Activated naive CD8-positive, alpha-beta T cell treated with anti-CD3 and anti-CD28 coated beads, Interleukin-2, amount 50 U/mL, for 24 hours (primary cell): ENCODE data around the gene SMOC1.

Source experiments
- ATAC-seq: fragments of 150-1000 bp; cut with Tn5 transposase; one replicate; pipeline ENCODE4 v1.10.0; 2021
- DNase-seq: peaks from one replicate; pipeline ENCODE4 v3.0.0; 2021
- H3K27ac Mint-ChIP-seq: one replicate; pipeline ENCODE4 v1.8.0; 2021; ENCODE audit warnings: mild to moderate bottlenecking, mixed read lengths
- H3K27me3 Mint-ChIP-seq: one replicate; pipeline ENCODE4 v1.8.0; 2021; ENCODE audit warnings: mixed read lengths
- H3K36me3 Mint-ChIP-seq: one replicate; pipeline ENCODE4 v1.8.0; 2021; ENCODE audit warnings: low read depth, mixed read lengths
- H3K4me1 Mint-ChIP-seq: one replicate; pipeline ENCODE4 v1.8.0; 2021; ENCODE audit warnings: mixed read lengths
- H3K4me3 Mint-ChIP-seq: one replicate; pipeline ENCODE4 v1.8.0; 2021; ENCODE audit warnings: mild to moderate bottlenecking, moderate library complexity, mixed read lengths
- H3K9me3 Mint-ChIP-seq: one replicate; pipeline ENCODE4 v1.8.0; 2021; ENCODE audit warnings: mixed read lengths

The SMOC1 gene

GRCh38 chr14:69986336-69986735, 107.1 kb downstream of the SMOC1 start:
- Mint-ChIP-seq H3K4me3 (no peak overlapping the region), H3K4me1 (no peaks in the 10 kb centered on the region), H3K27me3 (peaks cover 5% of the 10 kb centered on the region), H3K9me3 (no peaks in the 10 kb centered on the region), H3K27ac (no peak overlapping the region), H3K36me3 (no peaks in the 10 kb centered on the region)
- no peak for DNase-seq
- ATAC-seq, result no peak

DNA sequence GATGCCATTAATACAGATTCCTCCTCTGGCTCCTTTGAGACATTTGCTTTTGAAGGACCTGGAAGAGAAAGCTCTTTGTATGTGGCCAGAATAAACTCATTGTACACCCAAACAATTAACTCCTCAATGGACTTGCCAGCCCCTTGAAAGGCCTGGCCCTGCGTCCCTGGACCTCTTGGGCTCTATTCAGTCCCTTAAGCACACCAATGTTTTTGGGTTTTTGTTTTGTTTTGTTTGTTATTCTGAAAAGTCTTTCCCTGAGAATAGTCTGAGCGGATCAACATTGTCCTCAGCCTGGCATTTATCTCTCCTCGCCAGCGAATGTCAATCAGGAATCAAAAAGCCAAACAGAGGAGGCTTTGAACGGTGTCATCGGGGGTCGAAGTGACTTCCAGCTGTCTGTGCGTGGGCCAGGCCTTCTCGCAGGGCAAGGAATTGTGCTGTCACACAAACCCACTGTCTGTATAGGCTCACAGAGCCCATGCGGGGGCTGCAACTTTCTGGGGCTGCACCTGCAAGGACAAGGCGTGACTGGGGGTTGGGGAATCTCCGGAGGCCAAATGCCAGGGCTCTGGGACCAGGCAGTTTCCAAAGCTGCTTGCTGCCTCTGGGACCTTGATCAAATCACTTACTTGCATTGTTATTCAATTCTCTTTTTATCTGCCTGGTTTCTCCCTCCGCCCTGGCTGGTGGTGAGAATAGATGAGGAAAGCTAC, 108.3 kb downstream of the SMOC1 start:
- Mint-ChIP-seq H3K36me3 (no peaks in the 10 kb centered on the region), H3K9me3 (no peaks in the 10 kb centered on the region), H3K27ac (no peak overlapping the region), H3K4me1 (no peaks in the 10 kb centered on the region), H3K4me3 (no peak overlapping the region), H3K27me3 (peaks cover 4% of the 10 kb centered on the region)
- no peak for ATAC-seq
- no peak for DNase-seq

GRCh38 chr14:69988979-69989378, 109.8 kb downstream of the SMOC1 start:
- ATAC-seq (no peak), DNase-seq (no peak)
- Mint-ChIP-seq H3K9me3 (no peaks in the 10 kb centered on the region), H3K36me3 (no peaks in the 10 kb centered on the region), H3K4me3 (no peak overlapping the region), H3K27ac (no peak overlapping the region), H3K27me3 (peaks cover 9% of the 10 kb centered on the region), H3K4me1 (no peaks in the 10 kb centered on the region)

GRCh38 chr14:69989622-69990021, 110.4 kb downstream of the SMOC1 start:
- H3K9me3 Mint-ChIP-seq, result no peaks in the 10 kb centered on the region
- ATAC-seq (no peak), DNase-seq (no peak)
- H3K36me3 Mint-ChIP-seq, result no peaks in the 10 kb centered on the region
- peaks cover 8% of the 10 kb centered on the region for H3K27me3 Mint-ChIP-seq
- H3K4me1 Mint-ChIP-seq, result no peaks in the 10 kb centered on the region
- H3K27ac Mint-ChIP-seq, result no peak overlapping the region
- no peak overlapping the region for H3K4me3 Mint-ChIP-seq

DNA sequence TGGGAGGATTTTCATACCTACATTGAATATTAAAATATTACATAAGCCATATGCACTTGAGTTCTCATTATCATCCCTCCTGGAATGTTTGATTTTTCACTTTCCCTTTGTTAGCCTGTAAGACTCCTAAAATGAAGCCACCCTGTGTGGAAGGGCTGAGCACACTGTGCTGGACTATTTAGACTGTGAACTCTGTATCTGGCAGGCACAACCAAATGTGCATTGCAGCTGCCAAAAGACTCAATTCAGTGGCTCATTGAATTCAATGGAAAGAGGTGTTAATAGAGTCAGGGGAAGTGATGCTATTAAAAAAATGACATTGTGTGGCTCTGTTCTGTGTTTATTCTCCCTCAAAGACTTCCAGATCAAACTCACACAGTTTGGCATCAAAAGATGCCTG, 111.1 kb downstream of the SMOC1 start:
- H3K4me1 Mint-ChIP-seq, result no peaks in the 10 kb centered on the region
- DNase-seq (no peak), ATAC-seq (no peak)
- no peaks in the 10 kb centered on the region for H3K36me3 Mint-ChIP-seq
- H3K4me3 Mint-ChIP-seq, result no peak overlapping the region
- H3K27ac Mint-ChIP-seq, result no peak overlapping the region
- peaks cover 10% of the 10 kb centered on the region for H3K27me3 Mint-ChIP-seq
- H3K9me3 Mint-ChIP-seq, result no peaks in the 10 kb centered on the region

GRCh38 chr14:69991422-69991821, 112.2 kb downstream of the SMOC1 start:
- DNase-seq, result no peak
- Mint-ChIP-seq H3K4me1 (no peaks in the 10 kb centered on the region), H3K36me3 (no peaks in the 10 kb centered on the region), H3K9me3 (no peaks in the 10 kb centered on the region), H3K27ac (no peak overlapping the region), H3K4me3 (no peak overlapping the region), H3K27me3 (peaks cover 10% of the 10 kb centered on the region)
- no peak for ATAC-seq

GRCh38 chr14:69992564-69992963, 113.3 kb downstream of the SMOC1 start:
- no peak overlapping the region for H3K27ac Mint-ChIP-seq
- H3K36me3 Mint-ChIP-seq, result no peaks in the 10 kb centered on the region
- H3K27me3 Mint-ChIP-seq, result peaks cover 10% of the 10 kb centered on the region
- no peak for ATAC-seq
- H3K4me3 Mint-ChIP-seq, result no peak overlapping the region
- H3K9me3 Mint-ChIP-seq, result no peaks in the 10 kb centered on the region
- H3K4me1 Mint-ChIP-seq, result no peaks in the 10 kb centered on the region
- no peak for DNase-seq

GRCh38 chr14:69993326-69993725, 114.1 kb downstream of the SMOC1 start:
- Mint-ChIP-seq H3K27me3 (peaks cover 10% of the 10 kb centered on the region), H3K36me3 (no peaks in the 10 kb centered on the region), H3K4me3 (no peak overlapping the region), H3K9me3 (no peaks in the 10 kb centered on the region), H3K4me1 (no peaks in the 10 kb centered on the region), H3K27ac (no peak overlapping the region)
- ATAC-seq (no peak), DNase-seq (no peak)

DNA sequence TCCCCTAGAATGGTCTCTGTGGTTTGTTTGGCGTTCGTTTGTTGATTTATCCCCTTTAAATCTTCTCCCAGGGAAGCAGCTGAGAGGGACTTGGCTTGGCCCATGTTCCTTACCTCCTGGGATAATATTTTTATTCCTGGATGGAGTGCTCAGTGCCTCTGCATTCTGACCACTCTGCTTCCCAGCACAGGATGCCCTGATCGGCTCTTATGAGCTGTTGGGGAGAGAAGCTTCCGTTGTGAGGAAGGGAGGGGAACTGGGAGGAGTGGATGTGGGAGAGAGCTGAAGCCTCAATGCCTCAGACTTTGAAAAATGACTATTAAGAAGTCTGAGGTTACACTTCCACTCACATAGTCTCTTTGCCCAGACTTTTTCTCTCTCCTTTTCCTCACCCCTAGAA, 114.8 kb downstream of the SMOC1 start:
- peaks cover 10% of the 10 kb centered on the region for H3K27me3 Mint-ChIP-seq
- no peak overlapping the region for H3K4me3 Mint-ChIP-seq
- H3K27ac Mint-ChIP-seq, result no peak overlapping the region

DNA sequence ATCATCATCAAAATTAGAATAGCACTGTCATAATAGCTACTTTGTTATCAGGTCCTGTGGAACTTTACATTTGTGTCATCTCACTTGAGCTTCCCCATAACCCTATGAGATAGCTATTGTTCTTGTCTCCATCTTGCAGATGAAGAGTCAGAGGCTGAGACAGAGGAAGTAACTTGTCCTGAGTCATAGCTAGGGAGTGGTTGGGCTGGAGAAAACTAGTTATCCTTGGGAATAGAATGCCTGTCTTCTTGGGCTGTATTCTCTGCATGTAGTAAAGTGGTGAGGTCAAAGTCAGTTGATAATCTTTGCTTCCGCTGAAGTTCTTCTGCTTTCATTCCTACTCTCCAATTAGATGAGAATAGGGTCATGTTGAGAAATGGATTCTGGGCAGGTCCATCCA, 117.0 kb downstream of the SMOC1 start:
- Mint-ChIP-seq H3K27me3 (peaks cover 8% of the 10 kb centered on the region), H3K4me3 (no peak overlapping the region), H3K27ac (no peak overlapping the region), H3K9me3 (no peaks in the 10 kb centered on the region), H3K36me3 (no peaks in the 10 kb centered on the region), H3K4me1 (no peaks in the 10 kb centered on the region)
- no peak for ATAC-seq
- no peak for DNase-seq

More for the DNA sequence above, 114.8 kb downstream of the SMOC1 start:
- no peaks in the 10 kb centered on the region for H3K9me3 Mint-ChIP-seq
- ATAC-seq (no peak), DNase-seq (no peak)
- no peaks in the 10 kb centered on the region for H3K4me1 Mint-ChIP-seq
- H3K36me3 Mint-ChIP-seq, result no peaks in the 10 kb centered on the region

- Mint-ChIP-seq H3K9me3 (no peaks in the 10 kb centered on the region), H3K27me3 (peaks cover 7% of the 10 kb centered on the region), H3K27ac (no peak overlapping the region), H3K4me3 (no peak overlapping the region), H3K4me1 (no peaks in the 10 kb centered on the region), H3K36me3 (no peaks in the 10 kb centered on the region)
- no peak for DNase-seq
- ATAC-seq, result no peak
Observed at GRCh38 chr14:69997849-69998248, 118.6 kb downstream of the SMOC1 start.

DNA sequence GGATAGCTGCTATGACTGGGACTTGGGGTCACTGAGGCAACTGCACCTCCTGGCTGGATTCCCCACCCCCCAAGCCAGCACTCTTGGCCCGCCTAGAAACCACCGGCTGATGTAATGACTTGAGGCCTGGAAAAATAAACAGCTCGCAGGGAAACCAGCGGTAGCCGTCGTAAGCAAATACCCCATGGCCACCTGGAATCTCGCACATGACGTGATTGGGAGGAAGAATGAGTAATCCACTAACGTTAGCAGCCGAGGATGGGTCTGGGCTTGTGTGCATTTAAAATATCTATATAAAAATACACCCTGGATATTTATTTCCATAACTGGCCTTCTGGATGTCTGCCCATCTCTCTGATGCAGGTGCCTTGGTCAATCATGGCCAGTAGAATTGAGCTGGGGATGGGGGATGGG, 120.1 kb downstream of the SMOC1 start:
- no peak for ATAC-seq
- H3K27ac Mint-ChIP-seq, result no peak overlapping the region
- peaks cover 2% of the 10 kb centered on the region for H3K27me3 Mint-ChIP-seq
- H3K36me3 Mint-ChIP-seq, result no peaks in the 10 kb centered on the region
- H3K9me3 Mint-ChIP-seq, result no peaks in the 10 kb centered on the region
- DNase-seq, result no peak
- no peaks in the 10 kb centered on the region for H3K4me1 Mint-ChIP-seq
- H3K4me3 Mint-ChIP-seq, result no peak overlapping the region

GRCh38 chr14:70000601-70001000, 121.4 kb downstream of the SMOC1 start:
- Mint-ChIP-seq H3K4me1 (no peaks in the 10 kb centered on the region), H3K4me3 (no peak overlapping the region), H3K36me3 (no peaks in the 10 kb centered on the region), H3K27ac (no peak overlapping the region), H3K27me3 (no peaks in the 10 kb centered on the region), H3K9me3 (no peaks in the 10 kb centered on the region)
- DNase-seq (no peak), ATAC-seq (no peak)

DNA sequence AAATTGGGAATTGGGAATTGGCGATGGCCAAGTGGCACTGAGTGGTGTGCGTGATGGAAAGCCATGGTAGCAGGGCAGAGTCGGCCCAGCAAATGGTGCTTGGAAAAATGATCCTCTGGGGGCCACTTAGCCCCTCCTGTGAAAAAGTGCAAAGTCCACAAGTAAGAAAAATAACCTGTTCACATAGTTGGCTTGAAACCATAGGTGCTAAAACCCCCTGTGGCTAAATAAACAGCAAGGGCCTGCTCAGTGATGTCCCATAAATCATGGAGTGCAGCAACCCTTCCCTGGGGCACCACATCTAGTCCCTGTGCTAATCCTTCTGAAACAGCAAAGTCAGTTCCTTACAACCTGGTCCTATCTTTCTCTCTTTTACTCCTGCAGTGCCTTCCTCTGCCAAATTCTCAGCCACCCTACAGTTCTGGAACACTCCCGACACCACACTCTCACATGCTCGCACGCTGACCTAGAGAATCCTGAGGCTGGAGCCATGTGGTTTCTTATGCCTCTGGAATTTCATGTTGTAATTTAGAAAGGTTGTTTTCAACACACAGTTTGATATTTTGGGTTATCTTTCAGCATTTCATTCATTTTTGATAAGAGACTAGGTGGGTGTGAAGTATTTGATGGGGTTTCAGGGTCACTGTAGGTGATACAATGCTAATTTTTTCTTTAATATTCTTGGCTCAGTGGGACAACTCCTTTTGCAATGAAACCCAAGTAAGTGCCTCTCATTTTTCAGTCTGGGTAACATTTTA, 123.6 kb downstream of the SMOC1 start:
- no peak overlapping the region for H3K4me3 Mint-ChIP-seq
- no peak overlapping the region for H3K27ac Mint-ChIP-seq
- DNase-seq, result no peak
- H3K27me3 Mint-ChIP-seq, result no peaks in the 10 kb centered on the region
- H3K4me1 Mint-ChIP-seq, result no peaks in the 10 kb centered on the region
- no peaks in the 10 kb centered on the region for H3K36me3 Mint-ChIP-seq
- no peaks in the 10 kb centered on the region for H3K9me3 Mint-ChIP-seq
- ATAC-seq, result no peak

DNA sequence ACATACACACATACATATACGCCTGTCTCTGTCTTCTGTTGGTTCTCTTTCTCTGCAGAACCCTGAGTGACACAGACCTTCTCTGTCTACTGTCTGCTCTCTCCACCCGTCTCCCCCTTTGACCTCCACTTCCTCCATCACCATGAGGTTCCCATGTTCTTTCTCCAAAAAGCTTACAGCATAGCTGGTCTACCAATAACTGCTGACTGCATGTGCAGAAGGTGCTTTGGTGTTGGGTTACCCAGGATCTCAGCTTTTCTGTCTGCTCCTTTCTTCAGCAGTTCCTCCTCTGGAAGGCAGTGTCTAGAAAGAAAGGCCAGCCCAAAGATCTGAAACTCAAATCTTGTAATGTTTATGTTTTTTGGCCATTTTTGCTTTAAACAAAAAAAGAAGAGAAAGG, 125.6 kb downstream of the SMOC1 start:
- H3K27me3 Mint-ChIP-seq, result no peaks in the 10 kb centered on the region
- no peak for DNase-seq
- no peak overlapping the region for H3K4me3 Mint-ChIP-seq
- no peaks in the 10 kb centered on the region for H3K4me1 Mint-ChIP-seq
- H3K36me3 Mint-ChIP-seq, result no peaks in the 10 kb centered on the region
- no peak overlapping the region for H3K27ac Mint-ChIP-seq
- ATAC-seq, result no peak
- no peaks in the 10 kb centered on the region for H3K9me3 Mint-ChIP-seq
